Esophagus mucosa (tissue), 1 donor: ENCODE results near the gene OR5L1. TPM values are rescaled to one million over a fixed set of nuclear protein-coding genes. Genes with fewer than 3 reads are reported as not detected.

ENCODE experiments used
- ATAC-seq: fragments of 200-7000 bp; cut with Tn5 transposase; one replicate; pipeline ENCODE4 v1.9.1; 2020
- total RNA-seq: library from RNA; stranded (reverse); gene quantifications from one replicate; pipeline ENCODE4 v1.2.4, GENCODE V29; 2023
- donor health status: DM: yes; HTN: yes; CAD: no.

The OR5L1 gene
- not detected for total RNA-seq

- no peak for ATAC-seq
These were observed at the start of gene OR5L1 for GRCh38 chr11:55811067-55811466. Gene OR5L1, plus strand, starts transcription at chr11:55811367. Its CDS starts 100 bp downstream, at chr11:55811467.

GRCh38 chr11:55773138-55773537 lies 38.0 kb upstream of the OR5L1 start, which contains the start of gene OR5D13:
Gene OR5D13, plus strand, starts transcription at chr11:55773438. Its CDS starts 0 bp downstream, at chr11:55773438.
- ATAC-seq, result no peak

DNA sequence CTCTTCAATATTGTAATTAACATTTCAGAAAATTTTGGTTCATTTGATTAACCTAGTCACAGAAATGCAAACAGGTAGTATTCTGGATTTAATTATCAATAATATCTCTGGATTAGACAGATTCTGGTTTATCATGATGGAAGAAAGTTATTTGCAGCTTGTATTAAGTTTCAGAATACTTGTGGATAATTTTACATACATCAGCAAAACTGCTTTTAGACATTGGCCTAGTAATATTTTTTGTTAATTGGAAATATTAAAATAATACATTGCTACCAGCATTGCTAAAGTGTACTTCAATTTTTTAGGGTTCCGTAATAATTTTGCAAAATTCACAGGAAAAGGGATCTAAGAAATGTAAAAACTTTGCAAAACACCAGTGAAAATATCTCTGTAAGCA lies 19.6 kb upstream of the OR5L1 start:
- no peak for ATAC-seq

- ATAC-seq, result no peak
These were observed 17.8 kb upstream of the OR5L1 start for GRCh38 chr11:55793321-55793720.

DNA sequence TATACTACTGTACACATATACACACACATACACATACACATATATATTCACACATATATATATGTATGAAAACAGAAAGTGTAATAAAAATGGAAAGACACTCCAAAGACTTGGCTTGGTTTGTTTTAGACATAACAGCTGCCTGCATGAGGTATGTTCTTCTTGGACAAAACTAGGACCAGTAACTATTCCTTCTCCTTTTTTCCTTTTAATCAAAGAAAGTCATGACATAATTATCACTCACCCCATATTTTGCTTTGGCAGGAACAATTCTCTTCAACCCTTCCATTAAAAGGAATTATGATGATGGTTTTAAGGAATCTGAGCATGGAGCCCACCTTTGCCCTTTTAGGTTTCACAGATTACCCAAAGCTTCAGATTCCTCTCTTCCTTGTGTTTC lies 15.9 kb upstream of the OR5L1 start, which contains the start of gene OR5D14:
OR5D14 (plus strand) TSS at position 301 of the 400 bp plus-strand sequence; CDS start at position 301, 0 bp downstream.
- ATAC-seq, result no peak

DNA sequence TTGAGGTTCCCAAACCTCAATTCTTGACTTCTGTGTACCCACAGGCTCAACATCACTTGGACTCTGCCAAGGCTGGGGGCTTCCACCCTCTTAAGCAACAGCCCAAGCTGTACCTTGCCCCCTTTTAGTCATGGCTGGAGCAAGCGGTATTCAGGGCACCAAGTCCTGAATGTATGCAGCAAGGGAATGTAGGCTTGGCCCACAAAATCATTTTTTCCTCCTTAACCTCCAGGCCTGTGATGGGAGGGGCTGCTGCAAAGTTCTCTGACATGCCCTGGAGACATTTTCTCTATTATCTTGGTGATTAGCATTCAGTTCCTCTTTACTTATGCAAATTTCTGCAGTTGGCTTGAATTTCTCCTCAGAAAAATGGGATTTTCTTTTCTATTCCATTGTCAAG lies 4.9 kb upstream of the OR5L1 start:
- ATAC-seq, result no peak

- ATAC-seq, result no peak
These were observed 8.2 kb downstream of the OR5L1 start, which contains the start of gene OR5D18 for GRCh38 chr11:55819330-55819729. Gene OR5D18, plus strand, starts transcription at chr11:55819630. Its CDS starts 0 bp downstream, at chr11:55819630.

- ATAC-seq, result no peak
These were observed 15.8 kb downstream of the OR5L1 start, which contains the start of gene OR5L2 for GRCh38 chr11:55826919-55827318. Gene OR5L2, plus strand, starts transcription at chr11:55827219. Its CDS starts 0 bp downstream, at chr11:55827219.

DNA sequence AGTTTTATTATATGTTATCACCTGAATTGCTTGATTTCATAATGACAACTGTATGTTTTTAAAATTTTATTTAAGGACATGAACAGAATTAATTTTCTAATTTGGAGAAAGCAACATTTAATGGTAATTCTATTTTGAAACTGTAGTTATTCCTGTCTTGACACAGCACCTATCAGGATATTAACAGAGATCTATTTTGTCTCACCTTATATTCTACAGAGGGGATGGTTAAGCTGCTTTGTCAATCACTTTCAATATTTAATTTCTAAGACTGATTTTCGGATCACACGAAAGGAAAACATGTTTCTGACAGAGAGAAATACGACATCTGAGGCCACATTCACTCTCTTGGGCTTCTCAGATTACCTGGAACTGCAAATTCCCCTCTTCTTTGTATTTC lies 27.3 kb downstream of the OR5L1 start, which contains the start of gene OR5D16:
OR5D16 (plus strand) TSS at position 301 of the 400 bp plus-strand sequence; CDS start at position 301, 0 bp downstream.
- ATAC-seq, result no peak

- ATAC-seq, result no peak
These were observed 36.3 kb downstream of the OR5L1 start for GRCh38 chr11:55847453-55847852.

DNA sequence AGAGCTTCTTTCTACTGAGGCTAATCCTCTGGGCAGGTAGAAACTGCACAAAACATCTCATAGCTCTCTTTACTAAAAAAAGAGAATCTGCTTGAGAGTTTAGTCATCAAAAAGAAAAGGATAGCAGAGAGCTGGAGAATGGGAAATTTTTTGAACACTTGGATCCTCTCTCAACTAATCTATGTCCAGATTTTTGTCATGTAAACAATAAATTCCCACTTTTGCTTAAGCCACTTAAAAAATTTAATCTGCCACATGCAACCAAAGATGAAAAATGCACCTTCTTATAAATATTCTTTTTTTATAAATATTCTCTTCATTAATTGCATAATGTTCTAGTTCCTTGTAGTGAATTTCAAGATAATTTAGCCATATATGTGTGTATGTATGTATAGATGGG lies 37.9 kb downstream of the OR5L1 start:
- no peak for ATAC-seq

DNA sequence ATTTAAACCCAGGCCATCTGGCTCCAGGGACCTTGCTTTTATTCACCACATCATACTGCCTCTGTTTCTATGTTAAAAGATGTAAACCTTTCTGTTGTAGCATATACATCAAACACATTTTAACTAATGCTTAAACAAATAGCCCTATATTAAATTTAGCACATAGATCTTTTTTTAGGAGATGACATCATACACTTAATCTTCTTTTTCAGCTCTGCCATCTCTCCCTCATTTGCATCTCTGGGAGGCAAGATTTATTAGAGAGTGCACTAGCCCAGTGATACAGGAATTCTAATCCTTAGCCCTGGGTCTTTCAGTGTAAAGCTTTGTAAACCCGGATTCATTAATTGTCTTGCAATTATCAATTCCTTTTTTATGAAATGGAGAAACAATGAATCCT lies 41.0 kb downstream of the OR5L1 start:
- ATAC-seq, result no peak

GRCh38 chr11:55854704-55855103 lies 43.5 kb downstream of the OR5L1 start:
- ATAC-seq, result no peak

Other genes starting within 250 kb of the OR5L1 start
- not detected for gene OR4C16, start 239.2 kb upstream of the OR5L1 start, total RNA-seq
- not detected for gene OR4C11, start 203.7 kb upstream of the OR5L1 start, total RNA-seq
- gene OR4P4, start 176.3 kb upstream of the OR5L1 start, total RNA-seq, result not detected
- not detected for gene OR4S2, start 163.0 kb upstream of the OR5L1 start, total RNA-seq
- gene OR4C6, start 149.2 kb upstream of the OR5L1 start, total RNA-seq, result not detected
- gene OR5D13, start 37.9 kb upstream of the OR5L1 start, total RNA-seq, result not detected
- gene OR5D14, start 15.8 kb upstream of the OR5L1 start, total RNA-seq, result not detected
- not detected for gene OR5D18, start 8.3 kb downstream of the OR5L1 start, total RNA-seq
- not detected for gene OR5L2, start 15.9 kb downstream of the OR5L1 start, total RNA-seq
- gene OR5D16, start 27.4 kb downstream of the OR5L1 start, total RNA-seq, result not detected
- not detected for gene TRIM51, start 71.9 kb downstream of the OR5L1 start, total RNA-seq
- gene OR5W2, start 103.2 kb downstream of the OR5L1 start, total RNA-seq, result not detected
- gene OR5I1, start 125.0 kb downstream of the OR5L1 start, total RNA-seq, result not detected
- not detected for gene OR10AG1, start 158.6 kb downstream of the OR5L1 start, total RNA-seq
- gene OR5F1, start 183.3 kb downstream of the OR5L1 start, total RNA-seq, result not detected
- not detected for gene OR5AS1, start 216.3 kb downstream of the OR5L1 start, total RNA-seq